HEK293 (cell line): ENCODE data around the gene IMPDH1.
A peak's percentile ranks its signal among the peaks of the same experiment; 100 is the strongest.

Experiments used
- CTCF ChIA-PET: fragments of 350-600 bp; formaldehyde crosslinking; extraction: SDS; loops from one replicate; lab custom pipeline; 2021; ENCODE audit warnings: antibody characterized with exemption; lab: Yijun Ruan, JAX
- POLR2A ChIA-PET: fragments of 300-600 bp; formaldehyde crosslinking; extraction: SDS; loops from one replicate; lab custom pipeline; 2020; ENCODE audit warnings: antibody characterized with exemption, inconsistent platforms; lab: Yijun Ruan, JAX
- H3K27ac ChIP-seq: fragments of 200-500 bp; sonication (Bioruptor generic); 2 replicates; pipeline ENCODE4 v1.5.1; 2014; ENCODE audit warnings: low read depth, low read length, control low read depth, inconsistent platforms; ENCODE audit errors: extremely low read depth
- H3K36me3 ChIP-seq, 2 experiments: fragments of 200-500 bp in 1 of 2; sonication (Bioruptor generic) in 1 of 2; 1 replicate in 1 of 2; 2 replicates in 1 of 2; pipeline ENCODE4 v1.5.1; 2014 to 2017; ENCODE audit warnings: inconsistent platforms in 2 of 2, low read length in 2 of 2; ENCODE audit not compliant: control insufficient read depth in 2 of 2, insufficient read depth in 1 of 2
- H3K4me1 ChIP-seq: fragments of 200-500 bp; sonication (Bioruptor generic); 2 replicates; pipeline ENCODE4 v1.5.1; 2014; ENCODE audit warnings: mild to moderate bottlenecking, low read length, inconsistent platforms; ENCODE audit not compliant: control insufficient read depth, insufficient read depth
- H3K4me3 ChIP-seq: 2 replicates; pipeline ENCODE4 v1.5.1; 2011; ENCODE audit warnings: low read depth, mild to moderate bottlenecking, control low read depth, low read length, moderate library complexity
- H3K9me3 ChIP-seq: fragments of 200-500 bp; sonication (Bioruptor generic); 2 replicates; pipeline ENCODE4 v1.5.1; 2014; ENCODE audit warnings: low read depth, low read length, inconsistent platforms; ENCODE audit not compliant: control insufficient read depth, insufficient read depth
- HOXC10 ChIP-seq: sonication (generic); formaldehyde crosslinking; IDR thresholded peaks from 2 replicates; pipeline ENCODE4 v1.8.1; 2023; ENCODE audit warnings: mild to moderate bottlenecking, missing genetic modification reagents
- ZFHX2 ChIP-seq: fragments of 450-650 bp; formaldehyde crosslinking; conservative IDR thresholded peaks from 2 replicates; pipeline ENCODE4 v1.5.1; 2016; ENCODE audit warnings: missing biosample characterization, missing genetic modification characterization
- ZNF23 ChIP-seq: fragments of 450-650 bp; formaldehyde crosslinking; IDR thresholded peaks from 2 replicates; pipeline ENCODE4 v1.5.1; 2016; ENCODE audit warnings: missing biosample characterization, missing genetic modification characterization, borderline replicate concordance
- ZNF404 ChIP-seq: fragments of 450-650 bp; formaldehyde crosslinking; IDR thresholded peaks from 2 replicates; pipeline ENCODE4 v1.5.1; 2017; ENCODE audit warnings: missing biosample characterization, missing genetic modification characterization
- ZNF426 ChIP-seq: fragments of 450-650 bp; formaldehyde crosslinking; IDR thresholded peaks from 2 replicates; pipeline ENCODE4 v1.5.1; 2017; ENCODE audit warnings: missing biosample characterization, missing genetic modification characterization, mild to moderate bottlenecking, inconsistent platforms, moderate library complexity
- ZNF433 ChIP-seq: fragments of 450-650 bp; formaldehyde crosslinking; IDR thresholded peaks from 2 replicates; pipeline ENCODE4 v1.5.1; 2016; ENCODE audit warnings: missing biosample characterization, missing genetic modification characterization, low read depth
- ZNF48 ChIP-seq: fragments of 450-650 bp; formaldehyde crosslinking; IDR thresholded peaks from 2 replicates; pipeline ENCODE4 v1.5.1; 2016; ENCODE audit warnings: missing biosample characterization, missing genetic modification characterization
- ZNF510 ChIP-seq: fragments of 450-650 bp; formaldehyde crosslinking; IDR thresholded peaks from 2 replicates; pipeline ENCODE4 v1.5.1; 2018; ENCODE audit warnings: mild to moderate bottlenecking, missing genetic modification characterization, missing biosample characterization; ENCODE audit not compliant: insufficient replicate concordance
- ZNF561 ChIP-seq: fragments of 450-650 bp; IDR thresholded peaks from 2 replicates; pipeline ENCODE4 v1.5.1; 2018; ENCODE audit warnings: missing biosample characterization, missing genetic modification characterization, borderline replicate concordance
- ZNF654 ChIP-seq: fragments of 450-650 bp; formaldehyde crosslinking; IDR thresholded peaks from 2 replicates; pipeline ENCODE4 v1.5.1; 2016; ENCODE audit warnings: low read depth, missing biosample characterization, missing genetic modification characterization
- TF ChIP-seq, protein P1 (sequence below): fragments of 450-650 bp; formaldehyde crosslinking; IDR thresholded peaks from 2 replicates; pipeline ENCODE4 v1.5.1; 2016; ENCODE audit warnings: missing biosample characterization, missing genetic modification characterization
- TF ChIP-seq, protein P2 (sequence below): fragments of 450-650 bp; formaldehyde crosslinking; IDR thresholded peaks from 2 replicates; pipeline ENCODE4 v1.5.1; 2016; ENCODE audit warnings: missing biosample characterization, missing genetic modification characterization
- TF ChIP-seq, protein P3 (sequence below): fragments of 450-650 bp; formaldehyde crosslinking; IDR thresholded peaks from 2 replicates; pipeline ENCODE4 v1.5.1; 2016; ENCODE audit warnings: missing biosample characterization, missing genetic modification characterization
- TF ChIP-seq, protein P4 (sequence below): fragments of 450-650 bp; formaldehyde crosslinking; IDR thresholded peaks from 2 replicates; pipeline ENCODE4 v1.5.1; 2017; ENCODE audit warnings: missing biosample characterization, missing genetic modification characterization

Gene IMPDH1

DNA sequence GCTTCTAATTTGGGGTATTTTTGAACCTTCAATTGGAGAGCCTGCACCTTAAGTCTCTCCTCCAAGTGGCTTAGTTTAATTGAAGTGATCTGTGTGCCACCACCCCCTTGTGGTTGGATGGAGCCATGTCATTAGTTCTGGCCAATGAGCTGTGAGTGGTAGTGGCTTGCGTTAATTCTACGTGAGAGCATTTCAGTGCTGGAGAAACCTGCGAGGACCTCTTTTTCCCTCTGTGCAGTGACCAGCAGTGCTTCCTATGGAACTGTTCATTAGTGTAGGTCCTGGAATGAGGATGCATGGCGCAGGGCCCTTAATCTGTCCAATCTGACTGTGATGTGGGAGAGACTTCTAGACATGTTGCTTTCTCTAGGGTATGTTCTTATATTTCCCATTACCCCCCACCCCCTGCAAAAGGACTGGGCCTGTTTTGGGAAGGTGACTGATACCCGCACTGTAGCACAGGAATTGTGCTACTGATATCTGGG is 49.7 kb upstream of the IMPDH1 start:
- no peaks in the 10 kb centered on the region for H3K9me3 ChIP-seq
- H3K27ac ChIP-seq = no peak overlapping the region
- H3K4me1 ChIP-seq = peaks cover 5% of the 10 kb centered on the region
- POLR2A ChIA-PET = interaction anchor here (0.6 kb wide), 1 partner anchor 60 kb away, joined by 4 read pairs; no protein-coding TSS in a partner anchor
- peaks cover 0 to 11% of the 10 kb centered on the region in 2 experiments; a peak in 2 of 3 replicates for H3K36me3 ChIP-seq
- no peak for TF ChIP-seq ZFHX2
- TF ChIP-seq, protein P1, sequence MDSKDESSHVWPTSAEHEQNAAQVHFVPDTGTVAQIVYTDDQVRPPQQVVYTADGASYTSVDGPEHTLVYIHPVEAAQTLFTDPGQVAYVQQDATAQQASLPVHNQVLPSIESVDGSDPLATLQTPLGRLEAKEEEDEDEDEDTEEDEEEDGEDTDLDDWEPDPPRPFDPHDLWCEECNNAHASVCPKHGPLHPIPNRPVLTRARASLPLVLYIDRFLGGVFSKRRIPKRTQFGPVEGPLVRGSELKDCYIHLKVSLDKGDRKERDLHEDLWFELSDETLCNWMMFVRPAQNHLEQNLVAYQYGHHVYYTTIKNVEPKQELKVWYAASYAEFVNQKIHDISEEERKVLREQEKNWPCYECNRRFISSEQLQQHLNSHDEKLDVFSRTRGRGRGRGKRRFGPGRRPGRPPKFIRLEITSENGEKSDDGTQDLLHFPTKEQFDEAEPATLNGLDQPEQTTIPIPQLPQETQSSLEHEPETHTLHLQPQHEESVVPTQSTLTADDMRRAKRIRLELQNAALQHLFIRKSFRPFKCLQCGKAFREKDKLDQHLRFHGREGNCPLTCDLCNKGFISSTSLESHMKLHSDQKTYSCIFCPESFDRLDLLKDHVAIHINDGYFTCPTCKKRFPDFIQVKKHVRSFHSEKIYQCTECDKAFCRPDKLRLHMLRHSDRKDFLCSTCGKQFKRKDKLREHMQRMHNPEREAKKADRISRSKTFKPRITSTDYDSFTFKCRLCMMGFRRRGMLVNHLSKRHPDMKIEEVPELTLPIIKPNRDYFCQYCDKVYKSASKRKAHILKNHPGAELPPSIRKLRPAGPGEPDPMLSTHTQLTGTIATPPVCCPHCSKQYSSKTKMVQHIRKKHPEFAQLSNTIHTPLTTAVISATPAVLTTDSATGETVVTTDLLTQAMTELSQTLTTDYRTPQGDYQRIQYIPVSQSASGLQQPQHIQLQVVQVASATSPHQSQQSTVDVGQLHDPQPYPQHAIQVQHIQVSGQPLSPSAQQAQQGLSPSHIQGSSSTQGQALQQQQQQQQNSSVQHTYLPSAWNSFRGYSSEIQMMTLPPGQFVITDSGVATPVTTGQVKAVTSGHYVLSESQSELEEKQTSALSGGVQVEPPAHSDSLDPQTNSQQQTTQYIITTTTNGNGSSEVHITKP (tag by site-specific recombination) = peak; percentile 40; the same call in 1 of the 2 replicates
- TF ChIP-seq ZNF433 (tag by site-specific recombination) = no peak
- TF ChIP-seq ZNF23 (tag by site-specific recombination) = no peak
- TF ChIP-seq ZNF404 (tag by site-specific recombination) = no peak
- TF ChIP-seq, protein P2, sequence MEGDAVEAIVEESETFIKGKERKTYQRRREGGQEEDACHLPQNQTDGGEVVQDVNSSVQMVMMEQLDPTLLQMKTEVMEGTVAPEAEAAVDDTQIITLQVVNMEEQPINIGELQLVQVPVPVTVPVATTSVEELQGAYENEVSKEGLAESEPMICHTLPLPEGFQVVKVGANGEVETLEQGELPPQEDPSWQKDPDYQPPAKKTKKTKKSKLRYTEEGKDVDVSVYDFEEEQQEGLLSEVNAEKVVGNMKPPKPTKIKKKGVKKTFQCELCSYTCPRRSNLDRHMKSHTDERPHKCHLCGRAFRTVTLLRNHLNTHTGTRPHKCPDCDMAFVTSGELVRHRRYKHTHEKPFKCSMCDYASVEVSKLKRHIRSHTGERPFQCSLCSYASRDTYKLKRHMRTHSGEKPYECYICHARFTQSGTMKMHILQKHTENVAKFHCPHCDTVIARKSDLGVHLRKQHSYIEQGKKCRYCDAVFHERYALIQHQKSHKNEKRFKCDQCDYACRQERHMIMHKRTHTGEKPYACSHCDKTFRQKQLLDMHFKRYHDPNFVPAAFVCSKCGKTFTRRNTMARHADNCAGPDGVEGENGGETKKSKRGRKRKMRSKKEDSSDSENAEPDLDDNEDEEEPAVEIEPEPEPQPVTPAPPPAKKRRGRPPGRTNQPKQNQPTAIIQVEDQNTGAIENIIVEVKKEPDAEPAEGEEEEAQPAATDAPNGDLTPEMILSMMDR (tag by site-specific recombination) = 0 out of 2 replicates have a peak, but pooled peaks have one; percentile 46
- no peak for TF ChIP-seq HOXC10 (CRISPR knock-in tag)
- TF ChIP-seq ZNF561 = 0 out of 2 replicates have a peak, but pooled peaks have one; percentile 20
- TF ChIP-seq ZNF426 (tag by site-specific recombination) = no peak
- TF ChIP-seq ZNF510 = no peak
- no peak for TF ChIP-seq ZNF48
- TF ChIP-seq, protein P3, sequence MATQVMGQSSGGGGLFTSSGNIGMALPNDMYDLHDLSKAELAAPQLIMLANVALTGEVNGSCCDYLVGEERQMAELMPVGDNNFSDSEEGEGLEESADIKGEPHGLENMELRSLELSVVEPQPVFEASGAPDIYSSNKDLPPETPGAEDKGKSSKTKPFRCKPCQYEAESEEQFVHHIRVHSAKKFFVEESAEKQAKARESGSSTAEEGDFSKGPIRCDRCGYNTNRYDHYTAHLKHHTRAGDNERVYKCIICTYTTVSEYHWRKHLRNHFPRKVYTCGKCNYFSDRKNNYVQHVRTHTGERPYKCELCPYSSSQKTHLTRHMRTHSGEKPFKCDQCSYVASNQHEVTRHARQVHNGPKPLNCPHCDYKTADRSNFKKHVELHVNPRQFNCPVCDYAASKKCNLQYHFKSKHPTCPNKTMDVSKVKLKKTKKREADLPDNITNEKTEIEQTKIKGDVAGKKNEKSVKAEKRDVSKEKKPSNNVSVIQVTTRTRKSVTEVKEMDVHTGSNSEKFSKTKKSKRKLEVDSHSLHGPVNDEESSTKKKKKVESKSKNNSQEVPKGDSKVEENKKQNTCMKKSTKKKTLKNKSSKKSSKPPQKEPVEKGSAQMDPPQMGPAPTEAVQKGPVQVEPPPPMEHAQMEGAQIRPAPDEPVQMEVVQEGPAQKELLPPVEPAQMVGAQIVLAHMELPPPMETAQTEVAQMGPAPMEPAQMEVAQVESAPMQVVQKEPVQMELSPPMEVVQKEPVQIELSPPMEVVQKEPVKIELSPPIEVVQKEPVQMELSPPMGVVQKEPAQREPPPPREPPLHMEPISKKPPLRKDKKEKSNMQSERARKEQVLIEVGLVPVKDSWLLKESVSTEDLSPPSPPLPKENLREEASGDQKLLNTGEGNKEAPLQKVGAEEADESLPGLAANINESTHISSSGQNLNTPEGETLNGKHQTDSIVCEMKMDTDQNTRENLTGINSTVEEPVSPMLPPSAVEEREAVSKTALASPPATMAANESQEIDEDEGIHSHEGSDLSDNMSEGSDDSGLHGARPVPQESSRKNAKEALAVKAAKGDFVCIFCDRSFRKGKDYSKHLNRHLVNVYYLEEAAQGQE (tag by site-specific recombination) = peak; percentile 71
- TF ChIP-seq, protein P4, sequence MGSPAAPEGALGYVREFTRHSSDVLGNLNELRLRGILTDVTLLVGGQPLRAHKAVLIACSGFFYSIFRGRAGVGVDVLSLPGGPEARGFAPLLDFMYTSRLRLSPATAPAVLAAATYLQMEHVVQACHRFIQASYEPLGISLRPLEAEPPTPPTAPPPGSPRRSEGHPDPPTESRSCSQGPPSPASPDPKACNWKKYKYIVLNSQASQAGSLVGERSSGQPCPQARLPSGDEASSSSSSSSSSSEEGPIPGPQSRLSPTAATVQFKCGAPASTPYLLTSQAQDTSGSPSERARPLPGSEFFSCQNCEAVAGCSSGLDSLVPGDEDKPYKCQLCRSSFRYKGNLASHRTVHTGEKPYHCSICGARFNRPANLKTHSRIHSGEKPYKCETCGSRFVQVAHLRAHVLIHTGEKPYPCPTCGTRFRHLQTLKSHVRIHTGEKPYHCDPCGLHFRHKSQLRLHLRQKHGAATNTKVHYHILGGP (tag by site-specific recombination) = no peak
- TF ChIP-seq ZNF654 (tag by site-specific recombination) = peak; percentile 59
- TF ChIP-seq, all 188 proteins: peak for 5
- CTCF ChIA-PET = interaction anchor here (0.5 to 4.2 kb wide), 26 partner anchors 10 to 607 kb away, joined by 3 to 189 read pairs (median 4); partner anchors contain the start of gene METTL2B
- H3K4me3 ChIP-seq = no peak overlapping the region
